ENCODE measurements around the gene TAS2R50.
"Not testable (repeated sequence)": the region's sequence is repeated elsewhere in the genome, so short reads cannot be mapped to it uniquely, and the experiment has no call there.

Gene TAS2R50, protein sequence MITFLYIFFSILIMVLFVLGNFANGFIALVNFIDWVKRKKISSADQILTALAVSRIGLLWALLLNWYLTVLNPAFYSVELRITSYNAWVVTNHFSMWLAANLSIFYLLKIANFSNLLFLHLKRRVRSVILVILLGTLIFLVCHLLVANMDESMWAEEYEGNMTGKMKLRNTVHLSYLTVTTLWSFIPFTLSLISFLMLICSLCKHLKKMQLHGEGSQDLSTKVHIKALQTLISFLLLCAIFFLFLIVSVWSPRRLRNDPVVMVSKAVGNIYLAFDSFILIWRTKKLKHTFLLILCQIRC

GRCh38 chr12:10986812-10987211 lies at the start of gene TAS2R50:
TAS2R50 (minus strand) TSS chr12:10986912; CDS start chr12:10986860, 52 bp downstream.
- no peak for DNase-seq

DNA sequence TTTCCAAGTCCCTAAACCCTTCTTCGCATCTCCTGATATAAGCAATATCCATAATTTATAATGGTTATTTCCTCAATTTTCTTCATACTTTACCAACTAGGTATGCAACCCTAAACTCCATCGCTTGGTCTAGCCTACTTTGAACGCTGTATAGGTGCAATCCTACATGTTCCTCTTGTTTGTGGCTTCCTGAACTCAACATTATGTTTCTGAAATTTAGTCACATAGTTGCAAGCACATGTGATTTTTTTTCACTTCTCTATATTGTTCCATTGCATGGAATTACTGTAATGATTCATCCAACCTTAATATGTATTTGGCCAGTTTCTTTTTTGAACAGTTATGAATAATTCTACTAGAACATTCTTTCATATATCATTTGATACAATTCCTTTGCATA lies 47.2 kb upstream of the TAS2R50 start:
- DNase-seq: not testable (repeated sequence)

DNA sequence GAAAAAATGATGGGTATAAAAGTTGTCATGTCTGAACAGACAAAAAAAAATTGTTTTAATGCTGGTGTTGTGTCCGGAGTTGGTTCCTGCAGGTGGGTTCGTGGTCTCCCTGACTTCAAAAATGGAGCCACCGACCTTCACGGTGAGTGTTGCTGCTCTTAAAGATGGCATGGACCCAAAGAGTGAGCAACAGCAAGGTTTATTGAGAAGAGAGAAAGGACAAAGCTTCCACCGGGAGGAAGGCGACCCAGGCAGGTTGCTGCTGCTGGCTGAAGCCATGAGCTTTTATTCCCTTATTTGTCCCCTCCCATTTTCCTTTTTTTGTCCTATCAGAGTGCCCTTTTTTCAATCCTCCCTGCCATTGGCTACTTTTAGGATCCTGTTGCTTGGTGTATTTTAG lies 44.6 kb upstream of the TAS2R50 start, which contains the start of gene TAS2R31:
TSS of gene TAS2R31 (minus strand) at position 101 of the 400 bp plus-strand sequence. CDS start at position 29, 72 bp downstream.
- DNase-seq: no peak

- DNase-seq: no peak
Observed at GRCh38 chr12:11026118-11026517, 39.4 kb upstream of the TAS2R50 start.

DNA sequence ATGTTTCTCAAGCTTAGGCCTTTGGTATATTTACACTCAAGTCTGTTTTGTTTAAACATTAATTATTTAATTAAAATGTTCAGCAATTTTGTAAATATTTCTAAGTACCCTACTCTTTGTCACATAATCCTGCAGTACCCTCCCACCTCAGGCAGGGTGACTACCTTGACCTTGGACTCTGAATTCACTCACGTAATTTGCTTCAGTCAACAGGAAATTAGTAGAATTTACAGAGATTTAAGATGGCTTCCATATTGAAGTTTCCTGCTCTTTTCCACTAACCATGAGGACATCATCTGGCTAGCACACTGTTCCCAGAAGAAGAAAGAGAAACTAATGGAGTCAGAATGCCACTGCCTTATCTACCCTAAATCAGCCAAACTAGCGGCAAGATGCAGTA lies 36.7 kb upstream of the TAS2R50 start:
- DNase-seq: no peak

GRCh38 chr12:11022520-11022919 lies 35.8 kb upstream of the TAS2R50 start, which contains the start of gene TAS2R19:
TAS2R19 (minus strand) TSS chr12:11022620; CDS start chr12:11022571, 49 bp downstream.
- no peak for DNase-seq

GRCh38 chr12:11016937-11017336 lies 30.2 kb upstream of the TAS2R50 start:
- DNase-seq: no peak

GRCh38 chr12:11015775-11016430 lies 29.2 kb upstream of the TAS2R50 start:
- no peak for DNase-seq

- DNase-seq: no peak
Observed at GRCh38 chr12:11014234-11014633, 27.5 kb upstream of the TAS2R50 start.

GRCh38 chr12:11007608-11008007 lies 20.9 kb upstream of the TAS2R50 start:
- DNase-seq: no peak

DNA sequence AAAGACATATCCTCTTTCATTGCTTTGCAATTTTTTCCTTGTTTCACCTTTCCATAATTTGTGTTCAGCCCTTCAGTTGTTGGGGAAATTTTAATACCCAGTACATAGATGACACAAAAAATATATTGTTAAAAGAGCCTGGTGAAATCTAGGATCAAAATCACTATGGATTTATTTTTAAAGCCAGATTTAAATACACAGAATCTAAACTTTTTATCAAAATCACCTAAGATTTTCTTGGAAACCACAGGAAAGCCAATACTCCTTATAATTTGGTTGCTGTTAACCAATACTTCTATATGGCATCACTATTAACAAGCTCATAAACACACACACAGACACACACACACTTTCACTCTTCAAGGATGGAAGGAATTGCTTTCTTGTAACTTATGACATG lies 11.5 kb upstream of the TAS2R50 start, which contains the start of gene TAS2R20:
TSS of gene TAS2R20 (minus strand) at position 101 of the 400 bp plus-strand sequence. CDS start 429 bp downstream, outside the sequence.
- DNase-seq: no peak

- DNase-seq: no peak
Observed at GRCh38 chr12:10994307-10994706, 7.6 kb upstream of the TAS2R50 start.

GRCh38 chr12:10989107-10989506 lies 2.4 kb upstream of the TAS2R50 start:
- DNase-seq: no peak

DNA sequence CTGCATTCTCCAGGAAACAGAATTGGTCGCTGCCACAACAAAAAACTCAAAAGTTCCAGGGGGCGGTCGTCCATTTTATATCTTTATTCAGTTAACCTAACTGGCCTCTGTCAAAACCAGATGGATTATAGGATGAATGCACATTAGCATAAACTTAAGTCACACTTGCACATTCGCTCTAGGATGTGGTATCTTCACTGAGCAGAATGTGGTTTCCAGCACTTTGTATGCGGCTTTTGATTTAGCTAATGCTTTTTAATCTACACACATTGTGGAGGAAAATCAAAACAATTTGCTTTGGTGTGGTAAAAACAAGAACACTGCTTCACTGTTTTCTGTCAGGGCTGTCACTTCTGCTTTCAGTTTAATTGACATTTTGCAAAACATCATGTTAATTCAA lies 4.5 kb downstream of the TAS2R50 start:
- no peak for DNase-seq

GRCh38 chr12:10974965-10975364 lies 11.7 kb downstream of the TAS2R50 start:
- no peak for DNase-seq

DNA sequence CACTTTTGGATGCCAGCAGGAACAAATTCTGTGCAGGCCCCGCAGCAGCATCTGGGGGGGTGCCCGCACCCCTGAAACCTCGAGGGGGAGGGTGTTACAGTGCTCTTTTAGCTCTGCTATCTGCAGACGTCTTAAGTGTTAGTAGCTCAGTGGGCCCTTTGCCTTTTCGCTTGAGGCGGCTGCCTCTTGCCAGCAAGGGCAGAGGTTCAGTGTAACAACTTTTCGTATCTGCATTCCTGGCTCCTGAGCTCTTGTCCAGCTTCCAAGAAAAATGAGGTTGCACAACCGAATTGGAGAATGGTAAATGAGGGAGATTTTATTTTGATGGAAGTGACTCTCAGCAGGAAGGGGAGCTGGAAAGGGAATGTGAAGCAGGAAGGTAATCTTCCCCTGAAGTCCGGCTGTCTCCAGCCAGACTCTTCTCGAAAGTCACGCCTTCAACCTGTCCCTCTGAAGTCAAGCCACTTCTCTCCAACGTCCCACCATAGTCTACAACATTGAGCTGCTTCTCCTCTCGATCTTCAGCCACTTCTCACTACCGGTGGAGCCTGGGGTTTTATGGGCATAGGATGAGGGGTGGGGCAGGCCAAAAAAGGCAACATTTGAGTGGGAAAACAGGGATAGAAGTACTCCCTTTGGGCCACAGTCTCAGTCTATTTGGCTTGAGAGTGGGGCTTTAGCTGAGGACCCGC lies 17.8 kb downstream of the TAS2R50 start:
- no peak for DNase-seq

GRCh38 chr12:10967409-10967808 lies 19.3 kb downstream of the TAS2R50 start:
- DNase-seq: no peak

- no peak for DNase-seq
Observed at GRCh38 chr12:10966314-10966713, 20.4 kb downstream of the TAS2R50 start.

- no peak for DNase-seq
Observed at GRCh38 chr12:10965476-10965875, 21.2 kb downstream of the TAS2R50 start.

DNA sequence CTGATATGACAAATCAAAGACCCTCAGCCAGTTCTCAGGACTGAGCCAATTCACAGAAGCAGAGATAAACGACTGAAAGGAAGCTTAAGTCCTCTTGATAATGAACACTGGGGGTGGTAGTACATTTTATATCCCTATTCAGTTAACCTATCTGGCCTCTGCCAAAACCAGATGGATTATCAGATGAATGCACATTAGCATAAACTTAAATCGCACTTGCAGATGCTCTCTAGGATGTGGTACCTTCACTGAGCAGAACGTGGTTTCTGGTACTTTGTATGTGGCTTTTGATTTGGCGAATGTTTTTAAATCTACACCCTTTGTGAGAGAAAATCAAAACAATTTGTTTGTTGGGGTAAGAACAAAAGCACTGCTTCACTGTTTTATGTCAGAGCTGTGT lies 26.5 kb downstream of the TAS2R50 start:
- DNase-seq: no peak

- DNase-seq: no peak
Observed at GRCh38 chr12:10959804-10960203, 26.9 kb downstream of the TAS2R50 start.

DNA sequence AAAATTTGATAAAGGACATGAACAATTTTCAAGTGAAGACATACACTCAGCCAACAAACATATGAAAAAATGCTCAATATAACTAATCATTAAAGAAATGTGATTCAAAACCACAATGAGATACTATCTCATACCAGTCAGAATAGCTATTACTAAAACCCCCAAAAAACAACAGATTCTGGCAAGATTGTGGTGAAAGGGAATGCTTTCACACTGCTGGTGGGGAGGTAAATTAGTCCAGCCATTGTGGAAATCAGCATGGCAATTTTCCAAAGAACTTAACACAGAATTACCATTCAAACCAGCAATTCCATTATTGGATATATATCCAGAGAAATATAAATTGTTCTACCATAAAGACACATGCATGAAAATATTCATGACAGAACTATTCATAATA lies 29.0 kb downstream of the TAS2R50 start:
- no peak for DNase-seq

- no peak for DNase-seq
Observed at GRCh38 chr12:10956085-10956484, 30.6 kb downstream of the TAS2R50 start.

DNA sequence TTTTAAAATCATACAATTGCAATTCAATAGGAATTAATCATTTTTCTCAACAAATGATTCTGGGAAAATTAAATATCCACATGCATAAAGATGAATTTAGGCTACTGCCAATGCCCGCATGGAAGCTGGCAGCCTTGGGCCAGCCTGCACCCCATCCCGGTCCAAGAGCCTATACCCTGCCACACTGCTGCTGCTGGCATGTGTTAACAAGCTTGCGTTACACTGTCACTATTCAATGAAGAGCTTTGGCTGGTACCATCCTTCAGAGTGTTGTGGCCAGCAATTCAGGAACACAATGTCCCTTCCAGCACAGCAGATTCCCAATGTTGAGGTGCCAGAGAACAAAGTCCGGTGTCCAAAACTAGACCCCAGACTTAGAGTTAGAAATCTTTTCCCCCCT lies 34.1 kb downstream of the TAS2R50 start:
- DNase-seq: no peak

All from NCI-H774 (cell line).